NB4 (cell line): ENCODE results near the gene NBPF12.
"Not testable (repeated sequence)": the region's sequence is repeated elsewhere in the genome, so short reads cannot be mapped to it uniquely, and the experiment has no call there.

Experiments
- CTCF ChIP-seq: IDR thresholded peaks from one replicate; pipeline ENCODE4 v1.5.1; 2012; ENCODE audit warnings: low read depth, low read length
- MYC ChIP-seq: IDR thresholded peaks from 2 replicates; pipeline ENCODE4 v1.6.1; 2011; ENCODE audit warnings: low read depth, low read length

GRCh38 chr1:146943342-146943886 is 5.3 kb downstream of the NBPF12 start:
- not testable (repeated sequence) for TF ChIP-seq CTCF, MYC
